ENCODE measurements around the gene NR5A1. TPM values are rescaled to one million over a fixed set of nuclear protein-coding genes. Genes with fewer than 3 reads are reported as not detected.

Gene NR5A1
- total and polyA plus RNA-seq, 10 of the 15 experiments (the other 5 are each of a cell fraction or from before 2014, with no cell fraction given), result 0.06 to 0.24 (median 0.08) TPM; not detected in 5

DNA sequence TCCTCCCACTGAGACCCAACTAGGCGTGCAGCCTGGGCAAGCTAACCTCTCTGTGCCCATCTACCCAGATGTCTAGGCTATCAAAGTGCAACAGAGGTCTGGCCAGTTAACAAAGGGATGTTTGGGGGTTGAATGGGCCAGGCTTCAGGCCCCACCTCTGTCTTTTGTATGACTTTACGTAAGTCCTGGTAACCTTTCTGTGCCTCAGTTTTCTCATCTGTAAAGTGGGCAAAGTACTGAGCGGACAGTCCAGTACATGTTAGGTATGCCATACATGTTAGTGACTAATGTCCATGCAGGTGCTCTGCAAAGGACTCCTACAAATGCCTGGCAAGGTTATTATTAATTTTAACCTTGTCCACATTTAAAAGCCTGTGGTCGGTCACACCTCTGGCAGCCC is 14.0 kb downstream of the NR5A1 start:
- intact Hi-C loops (cut with micrococcal nuclease; ENCODE audit: unreplicated experiment) (no loop called here), in situ Hi-C loops (cut with MboI) (no loop called here)
- H3K4me1 ChIP-seq (ENCODE audit: control insufficient read depth, insufficient read depth, low read length), result peaks cover 23% of the 10 kb centered on the region
- DNase-seq (ENCODE audit: low read depth, low spot score) (no peak), ATAC-seq (no peak), FAIRE-seq (no peak)
- H3K79me2 ChIP-seq (ENCODE audit: control insufficient read depth, insufficient read depth, low read length), result no peaks in the 10 kb centered on the region
- no peaks in the 10 kb centered on the region for H3K9me3 ChIP-seq (replicated peaks; ENCODE audit: control insufficient read depth, insufficient read depth, low read length)
- no peaks in the 10 kb centered on the region for H4K20me1 ChIP-seq (ENCODE audit: control insufficient read depth, insufficient read depth)
- TF ChIP-seq EZH2 (IDR thresholded peaks at IDR 0.05; ENCODE audit: borderline replicate concordance, control insufficient read depth, low read depth, low read length) (no peak), RAD51 (IDR thresholded peaks at IDR 0.05) (no peak), FOS (IDR thresholded peaks at IDR 0.05; ENCODE audit: borderline replicate concordance, extremely low read depth, insufficient read length) (no peak), ZNF274 (IDR thresholded peaks at IDR 0.05; ENCODE audit: insufficient read depth, insufficient read length) (no peak), CREM (IDR thresholded peaks at IDR 0.05; ENCODE audit: low read depth) (no peak), POLR2A (IDR thresholded peaks at IDR 0.05; ENCODE audit: low read depth, low read length) (no peak), PAX8 (IDR thresholded peaks at IDR 0.05) (no peak)
- TF ChIP-seq, protein P1, sequence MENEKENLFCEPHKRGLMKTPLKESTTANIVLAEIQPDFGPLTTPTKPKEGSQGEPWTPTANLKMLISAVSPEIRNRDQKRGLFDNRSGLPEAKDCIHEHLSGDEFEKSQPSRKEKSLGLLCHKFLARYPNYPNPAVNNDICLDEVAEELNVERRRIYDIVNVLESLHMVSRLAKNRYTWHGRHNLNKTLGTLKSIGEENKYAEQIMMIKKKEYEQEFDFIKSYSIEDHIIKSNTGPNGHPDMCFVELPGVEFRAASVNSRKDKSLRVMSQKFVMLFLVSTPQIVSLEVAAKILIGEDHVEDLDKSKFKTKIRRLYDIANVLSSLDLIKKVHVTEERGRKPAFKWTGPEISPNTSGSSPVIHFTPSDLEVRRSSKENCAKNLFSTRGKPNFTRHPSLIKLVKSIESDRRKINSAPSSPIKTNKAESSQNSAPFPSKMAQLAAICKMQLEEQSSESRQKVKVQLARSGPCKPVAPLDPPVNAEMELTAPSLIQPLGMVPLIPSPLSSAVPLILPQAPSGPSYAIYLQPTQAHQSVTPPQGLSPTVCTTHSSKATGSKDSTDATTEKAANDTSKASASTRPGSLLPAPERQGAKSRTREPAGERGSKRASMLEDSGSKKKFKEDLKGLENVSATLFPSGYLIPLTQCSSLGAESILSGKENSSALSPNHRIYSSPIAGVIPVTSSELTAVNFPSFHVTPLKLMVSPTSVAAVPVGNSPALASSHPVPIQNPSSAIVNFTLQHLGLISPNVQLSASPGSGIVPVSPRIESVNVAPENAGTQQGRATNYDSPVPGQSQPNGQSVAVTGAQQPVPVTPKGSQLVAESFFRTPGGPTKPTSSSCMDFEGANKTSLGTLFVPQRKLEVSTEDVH (IDR thresholded peaks at IDR 0.05; ENCODE audit: low read depth, partially characterized antibody), result no peak
- TF ChIP-seq, protein P2, sequence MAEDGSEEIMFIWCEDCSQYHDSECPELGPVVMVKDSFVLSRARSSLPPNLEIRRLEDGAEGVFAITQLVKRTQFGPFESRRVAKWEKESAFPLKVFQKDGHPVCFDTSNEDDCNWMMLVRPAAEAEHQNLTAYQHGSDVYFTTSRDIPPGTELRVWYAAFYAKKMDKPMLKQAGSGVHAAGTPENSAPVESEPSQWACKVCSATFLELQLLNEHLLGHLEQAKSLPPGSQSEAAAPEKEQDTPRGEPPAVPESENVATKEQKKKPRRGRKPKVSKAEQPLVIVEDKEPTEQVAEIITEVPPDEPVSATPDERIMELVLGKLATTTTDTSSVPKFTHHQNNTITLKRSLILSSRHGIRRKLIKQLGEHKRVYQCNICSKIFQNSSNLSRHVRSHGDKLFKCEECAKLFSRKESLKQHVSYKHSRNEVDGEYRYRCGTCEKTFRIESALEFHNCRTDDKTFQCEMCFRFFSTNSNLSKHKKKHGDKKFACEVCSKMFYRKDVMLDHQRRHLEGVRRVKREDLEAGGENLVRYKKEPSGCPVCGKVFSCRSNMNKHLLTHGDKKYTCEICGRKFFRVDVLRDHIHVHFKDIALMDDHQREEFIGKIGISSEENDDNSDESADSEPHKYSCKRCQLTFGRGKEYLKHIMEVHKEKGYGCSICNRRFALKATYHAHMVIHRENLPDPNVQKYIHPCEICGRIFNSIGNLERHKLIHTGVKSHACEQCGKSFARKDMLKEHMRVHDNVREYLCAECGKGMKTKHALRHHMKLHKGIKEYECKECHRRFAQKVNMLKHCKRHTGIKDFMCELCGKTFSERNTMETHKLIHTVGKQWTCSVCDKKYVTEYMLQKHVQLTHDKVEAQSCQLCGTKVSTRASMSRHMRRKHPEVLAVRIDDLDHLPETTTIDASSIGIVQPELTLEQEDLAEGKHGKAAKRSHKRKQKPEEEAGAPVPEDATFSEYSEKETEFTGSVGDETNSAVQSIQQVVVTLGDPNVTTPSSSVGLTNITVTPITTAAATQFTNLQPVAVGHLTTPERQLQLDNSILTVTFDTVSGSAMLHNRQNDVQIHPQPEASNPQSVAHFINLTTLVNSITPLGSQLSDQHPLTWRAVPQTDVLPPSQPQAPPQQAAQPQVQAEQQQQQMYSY (CRISPR knock-in tag; IDR thresholded peaks at IDR 0.05), result no peak
- TF ChIP-seq, protein P3, sequence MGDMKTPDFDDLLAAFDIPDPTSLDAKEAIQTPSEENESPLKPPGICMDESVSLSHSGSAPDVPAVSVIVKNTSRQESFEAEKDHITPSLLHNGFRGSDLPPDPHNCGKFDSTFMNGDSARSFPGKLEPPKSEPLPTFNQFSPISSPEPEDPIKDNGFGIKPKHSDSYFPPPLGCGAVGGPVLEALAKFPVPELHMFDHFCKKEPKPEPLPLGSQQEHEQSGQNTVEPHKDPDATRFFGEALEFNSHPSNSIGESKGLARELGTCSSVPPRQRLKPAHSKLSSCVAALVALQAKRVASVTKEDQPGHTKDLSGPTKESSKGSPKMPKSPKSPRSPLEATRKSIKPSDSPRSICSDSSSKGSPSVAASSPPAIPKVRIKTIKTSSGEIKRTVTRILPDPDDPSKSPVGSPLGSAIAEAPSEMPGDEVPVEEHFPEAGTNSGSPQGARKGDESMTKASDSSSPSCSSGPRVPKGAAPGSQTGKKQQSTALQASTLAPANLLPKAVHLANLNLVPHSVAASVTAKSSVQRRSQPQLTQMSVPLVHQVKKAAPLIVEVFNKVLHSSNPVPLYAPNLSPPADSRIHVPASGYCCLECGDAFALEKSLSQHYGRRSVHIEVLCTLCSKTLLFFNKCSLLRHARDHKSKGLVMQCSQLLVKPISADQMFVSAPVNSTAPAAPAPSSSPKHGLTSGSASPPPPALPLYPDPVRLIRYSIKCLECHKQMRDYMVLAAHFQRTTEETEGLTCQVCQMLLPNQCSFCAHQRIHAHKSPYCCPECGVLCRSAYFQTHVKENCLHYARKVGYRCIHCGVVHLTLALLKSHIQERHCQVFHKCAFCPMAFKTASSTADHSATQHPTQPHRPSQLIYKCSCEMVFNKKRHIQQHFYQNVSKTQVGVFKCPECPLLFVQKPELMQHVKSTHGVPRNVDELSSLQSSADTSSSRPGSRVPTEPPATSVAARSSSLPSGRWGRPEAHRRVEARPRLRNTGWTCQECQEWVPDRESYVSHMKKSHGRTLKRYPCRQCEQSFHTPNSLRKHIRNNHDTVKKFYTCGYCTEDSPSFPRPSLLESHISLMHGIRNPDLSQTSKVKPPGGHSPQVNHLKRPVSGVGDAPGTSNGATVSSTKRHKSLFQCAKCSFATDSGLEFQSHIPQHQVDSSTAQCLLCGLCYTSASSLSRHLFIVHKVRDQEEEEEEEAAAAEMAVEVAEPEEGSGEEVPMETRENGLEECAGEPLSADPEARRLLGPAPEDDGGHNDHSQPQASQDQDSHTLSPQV (IDR thresholded peaks at IDR 0.05), result no peak
- no peak overlapping the region for H3K27ac ChIP-seq (ENCODE audit: control insufficient read depth, insufficient read depth)
- H3K36me3 ChIP-seq (ENCODE audit: control insufficient read depth in 2 of 2, insufficient read depth in 2 of 2, low read length in 1 of 2), result no peaks in the 10 kb centered on the region
- H3K4me3 ChIP-seq, result no peak overlapping the region
- no peak overlapping the region for H3K4me2 ChIP-seq (ENCODE audit: control insufficient read depth, insufficient read depth)
- ChIA-PET CTCF (no interaction called here), SMC1A (ENCODE audit: uncharacterized antibody, unreplicated experiment) (no interaction called here), POLR2A (no interaction called here), RAD21 (ENCODE audit: unreplicated experiment) (no interaction called here)
- no peak overlapping the region for H3K9ac ChIP-seq (ENCODE audit: control insufficient read depth, insufficient read depth, low read length)
- H2AFZ ChIP-seq (ENCODE audit: control insufficient read depth, low read depth, low read length), result no peak overlapping the region
- no peaks in the 10 kb centered on the region; a peak in 2 of 4 replicates for H3K27me3 ChIP-seq (replicated peaks in 1 of 2; ENCODE audit: control insufficient read depth in 2 of 2, insufficient read depth in 2 of 2, low read length in 1 of 2)
- BruUV-seq (replicated peaks), result no TSS peak
- 31% methylated on average over 4 of the region's 4 CpGs for WGBS (ENCODE audit: insufficient coverage, insufficient replicate concordance, low lambda C conversion rate, missing lambda C conversion rate)
